Measurements from ENCODE around the gene IL1RN.

The IL1RN gene

DNA sequence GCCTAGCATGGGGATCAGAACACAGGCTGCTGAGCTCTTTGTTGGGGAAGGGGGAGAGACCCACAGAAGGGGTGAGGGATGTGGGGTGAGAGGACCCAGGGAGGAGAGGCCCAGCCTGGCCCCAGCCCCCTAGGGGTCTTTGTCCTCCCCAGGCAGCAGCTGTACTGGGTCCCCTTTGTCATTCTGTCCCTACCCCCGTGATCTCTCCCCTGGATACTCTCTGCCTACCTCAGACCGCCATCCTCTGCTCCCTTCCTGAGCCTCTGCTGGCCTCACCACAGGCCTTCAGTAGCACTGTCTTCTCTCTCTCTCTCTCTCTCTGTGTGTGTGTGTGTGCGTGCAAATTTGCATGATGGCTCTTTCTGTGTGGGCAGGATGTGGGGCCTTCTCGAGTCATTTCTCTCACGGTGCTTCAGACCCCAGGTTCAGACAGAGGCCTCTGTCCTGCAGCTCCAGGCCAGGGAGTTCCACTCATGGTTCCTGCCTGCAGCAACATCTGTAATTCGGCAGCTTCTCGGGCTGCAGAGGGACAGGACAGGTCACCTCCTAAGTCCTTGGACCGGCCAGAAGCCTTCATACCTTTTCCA lies 47.7 kb downstream of the IL1RN start:
- peak in 2 of 3 donors; percentile 28 to 29 for DNase-seq

DNA sequence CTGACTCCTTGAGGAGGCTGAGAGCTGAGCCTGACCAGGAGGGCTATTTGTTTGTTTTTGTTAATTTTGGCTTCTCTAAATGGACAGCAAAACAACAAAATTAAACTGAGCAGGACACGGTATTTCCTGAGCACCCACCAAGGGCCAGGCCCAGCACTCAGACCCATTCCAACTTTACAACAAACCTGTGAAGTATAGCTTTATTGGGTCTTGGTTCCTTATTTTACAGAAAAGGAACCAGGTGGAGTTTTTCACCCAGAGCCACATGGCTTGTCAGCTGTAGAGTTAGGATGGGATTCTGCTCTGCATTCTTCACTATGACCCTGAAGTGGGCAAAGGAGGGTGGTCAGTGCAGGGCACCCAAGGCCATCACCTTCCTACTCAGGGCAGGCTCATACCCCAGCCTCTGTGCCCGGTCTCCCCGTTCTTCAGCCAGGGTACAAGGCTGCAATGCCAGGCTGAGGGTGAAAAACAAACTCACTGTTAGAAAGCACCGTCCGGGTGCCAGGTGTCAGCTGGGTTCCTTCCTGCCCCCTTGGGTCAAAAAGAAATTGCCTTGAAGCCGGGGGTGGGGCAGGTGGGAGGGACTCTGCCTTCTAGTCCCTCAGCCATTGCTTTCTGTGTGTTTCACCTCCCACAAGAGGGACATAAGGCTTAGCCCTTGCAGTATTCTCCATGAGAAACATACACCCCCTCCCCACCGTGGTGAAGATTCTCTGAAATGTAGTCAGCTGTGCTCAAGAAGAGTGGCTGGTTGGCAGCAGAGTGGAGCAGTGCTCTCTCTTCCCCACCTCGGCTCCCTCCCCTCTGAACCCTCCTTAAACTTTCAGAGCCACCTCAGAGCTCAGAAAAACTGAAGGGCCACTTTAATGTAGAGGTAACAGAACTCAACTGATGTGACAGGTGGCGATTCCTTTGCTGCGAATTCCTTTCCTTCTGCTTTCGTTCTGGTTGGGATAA lies 48.6 kb downstream of the IL1RN start:
- no peak for DNase-seq

DNA sequence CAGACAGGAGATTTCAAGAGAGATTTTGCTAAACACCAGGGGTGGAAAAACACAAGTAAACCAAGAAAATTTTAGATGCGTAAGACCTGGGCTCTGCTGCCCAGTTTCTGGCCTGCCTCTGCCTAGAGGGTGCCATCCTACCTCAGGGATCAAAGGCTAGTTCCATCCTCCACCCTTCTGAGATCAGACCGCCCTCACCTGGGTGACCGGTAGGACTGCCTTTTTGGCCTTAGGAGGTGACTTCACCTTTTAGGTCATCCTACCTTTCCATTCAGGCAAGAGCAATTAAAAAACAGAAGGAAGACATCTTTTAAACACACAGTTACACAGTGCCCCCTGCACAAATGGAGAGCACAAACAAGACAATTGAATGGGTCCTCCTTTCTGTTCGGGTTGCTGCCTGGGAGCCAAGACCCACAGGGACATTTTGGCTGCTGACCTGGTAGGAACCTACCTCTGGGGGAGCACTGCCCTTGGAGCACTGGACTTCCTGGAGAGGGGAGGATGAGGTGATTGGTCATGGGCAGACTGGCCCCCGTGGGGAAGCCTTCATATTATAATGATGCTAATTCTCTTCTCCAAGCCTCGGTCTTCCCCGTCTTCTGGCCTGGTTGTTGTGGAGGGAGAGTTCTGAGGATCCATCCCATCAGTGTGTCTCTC lies 49.4 kb downstream of the IL1RN start:
- DNase-seq = no peak

DNA sequence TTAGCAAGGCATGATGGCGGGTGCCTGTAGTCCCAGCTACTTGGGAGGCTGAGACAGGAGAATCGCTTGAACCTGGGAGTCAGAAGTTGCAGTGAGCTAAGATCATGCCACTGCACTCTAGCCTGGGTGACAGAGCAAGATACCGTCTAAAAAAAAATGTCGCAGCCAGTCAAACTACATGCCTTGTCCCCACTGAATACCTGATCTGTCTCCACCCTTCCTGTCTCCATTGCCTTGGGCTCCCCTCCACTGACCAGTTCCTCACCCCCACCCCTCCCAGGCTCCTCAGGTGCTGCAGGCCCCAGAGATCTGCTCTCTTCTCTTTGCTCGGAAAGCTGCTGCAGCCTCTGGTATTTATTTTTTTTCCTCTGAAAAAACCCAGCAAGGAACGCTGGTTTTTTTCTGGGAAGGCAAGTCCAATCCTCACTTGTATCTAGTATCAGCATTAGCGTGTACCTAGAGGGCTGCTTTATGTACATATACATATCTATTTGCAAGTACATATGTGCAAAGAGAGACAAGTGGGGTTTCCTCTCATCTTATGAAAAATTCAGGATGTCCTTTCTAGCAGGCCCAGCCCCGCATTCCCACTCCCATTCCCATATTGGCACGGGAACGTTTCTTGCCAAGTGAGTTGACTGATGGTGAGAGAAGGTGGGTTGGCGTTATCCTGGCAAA lies 50.8 kb downstream of the IL1RN start:
- no peak for DNase-seq

DNA sequence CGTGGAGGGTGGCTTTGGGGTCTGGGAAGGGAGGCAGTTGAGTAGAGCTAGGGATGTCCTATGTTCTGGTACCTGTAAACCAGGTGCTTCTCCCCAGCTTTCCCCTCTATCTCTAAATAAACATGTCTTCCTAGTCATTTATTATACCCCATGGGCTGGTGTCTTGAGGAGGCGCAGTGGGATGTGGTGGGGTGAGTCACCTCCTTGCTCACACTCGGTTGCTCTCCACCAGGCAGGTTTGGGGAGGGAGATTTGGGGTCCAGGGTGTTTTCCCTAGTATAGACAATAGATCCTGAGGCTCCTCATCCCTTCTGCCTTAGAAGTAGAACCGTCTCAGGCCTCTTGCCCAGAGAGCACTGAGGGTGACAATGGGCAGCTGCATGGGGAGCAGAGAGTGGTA lies 51.5 kb downstream of the IL1RN start:
- DNase-seq = no peak

DNA sequence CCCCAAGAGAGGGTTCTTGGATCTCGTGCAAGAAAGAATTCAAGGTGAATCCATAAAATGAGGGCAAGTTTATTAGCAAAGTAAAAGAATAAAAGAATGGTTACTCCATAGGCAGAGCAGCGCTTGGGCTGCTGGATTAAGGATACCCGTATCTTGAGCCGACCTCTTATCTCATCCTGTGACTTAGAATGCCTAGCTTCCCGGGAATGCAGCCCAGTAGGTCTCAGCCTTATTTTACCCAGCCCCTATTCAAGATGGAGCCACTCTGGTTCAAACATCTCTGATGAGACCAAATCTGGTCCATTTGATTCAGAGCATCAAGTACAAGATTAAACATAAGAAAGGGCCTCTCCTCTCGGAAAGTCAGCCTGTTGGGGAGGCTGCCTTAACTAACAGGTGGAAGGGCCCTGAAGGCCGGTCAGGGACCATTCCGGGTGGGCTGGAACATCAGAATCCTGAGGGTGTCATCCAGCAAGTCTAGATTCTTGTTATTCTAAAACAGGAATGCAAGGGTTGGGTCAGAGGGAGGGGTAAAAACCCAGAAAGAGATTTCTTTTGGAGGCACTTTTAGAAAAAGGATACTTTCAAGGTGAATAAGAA lies 52.1 kb downstream of the IL1RN start:
- no peak for DNase-seq

DNA sequence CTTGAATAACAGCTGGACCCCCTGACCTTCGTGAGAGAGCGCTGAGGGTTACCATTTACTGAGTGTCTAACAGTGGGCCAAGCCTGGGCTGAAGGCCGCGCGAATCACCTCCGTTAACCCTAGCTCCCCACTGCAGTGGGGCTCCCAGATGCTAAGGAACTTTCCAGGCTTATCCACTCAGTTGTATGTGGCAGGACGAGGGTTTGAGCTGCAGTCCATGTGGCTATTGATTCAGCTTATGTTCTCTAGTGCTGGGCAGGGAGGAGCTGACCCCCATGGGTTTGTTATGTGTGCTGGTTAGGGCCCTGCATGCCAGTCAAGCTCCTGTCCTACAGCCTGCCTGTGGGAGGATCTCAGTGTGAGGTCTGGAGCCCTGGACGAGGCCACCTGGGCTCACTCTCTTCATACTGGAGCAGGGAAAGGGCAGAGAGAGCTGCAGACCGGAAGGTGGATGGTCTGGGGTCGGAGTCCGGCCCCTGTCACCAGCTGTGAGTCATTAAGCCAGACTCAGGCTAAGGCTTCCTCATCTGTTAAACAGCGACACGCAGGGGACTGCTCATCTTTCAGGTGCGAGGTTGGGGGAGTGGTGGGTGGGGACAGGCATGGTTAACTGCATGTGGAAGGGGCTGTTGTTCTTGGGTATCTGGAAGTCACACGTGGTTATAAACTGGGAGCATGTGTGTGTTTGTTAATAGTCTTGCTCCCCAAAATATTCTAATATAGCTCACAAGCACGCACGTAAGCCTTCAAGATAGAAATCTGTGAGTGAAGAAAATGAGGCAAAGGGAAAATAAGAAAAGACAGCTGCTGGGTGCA lies 52.9 kb downstream of the IL1RN start:
- DNase-seq = peak in 1 of 3 donors; percentile 28

DNA sequence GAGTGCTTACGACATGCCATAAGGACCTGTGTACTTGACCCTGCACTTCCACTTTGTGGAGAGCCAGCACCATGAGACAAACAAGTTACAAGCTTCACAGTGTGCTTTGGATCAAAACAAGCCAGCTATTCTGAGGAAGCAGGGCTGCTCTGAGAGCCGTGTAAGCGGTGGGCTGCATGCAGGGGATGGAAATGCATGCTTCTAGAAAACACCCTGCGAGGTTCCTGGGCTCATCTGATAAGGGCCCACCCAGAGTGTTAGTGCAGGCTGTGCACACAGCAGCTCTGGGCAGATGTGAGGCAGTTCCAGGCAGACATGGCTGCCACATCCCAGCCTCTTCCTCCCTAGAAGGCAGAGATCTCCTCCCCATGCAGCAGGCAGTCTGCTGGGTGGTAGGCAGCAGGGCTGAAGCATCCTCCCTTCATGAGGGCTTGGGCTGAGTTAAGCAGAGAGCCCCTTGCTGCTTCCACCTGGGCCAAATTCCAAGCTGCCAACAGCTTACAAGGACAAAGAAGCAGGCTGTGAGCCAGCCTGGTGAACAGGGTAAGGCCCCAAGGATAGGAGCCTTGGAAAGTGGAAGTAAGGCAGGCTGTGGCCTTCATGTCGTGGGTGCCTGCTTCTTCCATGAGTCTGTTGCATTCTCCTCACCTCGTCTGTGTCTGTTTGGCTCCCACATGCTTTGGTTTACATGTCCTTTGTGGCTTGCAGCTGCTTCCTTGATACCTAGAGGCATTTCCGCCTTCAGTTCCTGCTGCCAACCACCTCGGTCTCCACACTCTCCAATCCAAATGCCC lies 54.1 kb downstream of the IL1RN start:
- DNase-seq = peak; percentile 47 to 59 (median 48)

DNA sequence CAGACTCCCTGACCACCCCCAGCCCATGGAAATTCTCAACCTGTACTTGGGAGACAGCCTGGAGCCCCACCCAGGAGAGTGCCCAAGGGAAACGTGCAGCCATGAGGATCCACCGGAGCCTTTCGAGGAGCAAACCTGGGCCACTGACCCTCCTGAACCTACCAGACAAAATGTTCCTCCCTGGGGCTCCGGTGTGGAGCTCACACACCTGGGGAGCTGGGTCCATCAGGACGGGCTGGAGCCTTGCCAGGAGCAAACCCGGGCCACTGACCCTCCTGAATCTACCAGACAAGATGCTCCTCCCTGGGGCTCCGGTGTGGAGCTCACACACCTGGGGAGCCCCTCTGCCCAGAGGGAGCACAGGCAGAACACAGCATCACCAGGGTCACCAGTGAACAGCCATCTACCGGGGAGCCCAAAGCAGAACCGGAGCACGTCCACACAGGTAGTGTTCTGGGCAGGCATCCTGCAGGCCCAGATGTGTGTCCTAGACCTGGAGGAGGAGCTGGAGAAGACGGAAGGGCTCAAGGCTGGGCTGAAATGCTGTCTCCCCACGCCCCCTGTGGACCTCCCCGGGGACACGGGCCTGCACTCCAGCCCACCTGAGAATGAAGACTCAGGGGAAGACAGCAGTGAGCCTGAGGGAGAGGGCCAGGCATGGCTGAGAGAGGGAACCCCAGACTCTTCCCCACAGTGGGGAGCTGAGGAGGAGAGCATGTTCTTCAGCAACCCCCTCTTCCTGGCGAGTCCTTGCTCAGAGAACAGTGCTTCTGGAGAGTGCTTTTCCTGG lies 55.3 kb downstream of the IL1RN start:
- DNase-seq = no peak

DNA sequence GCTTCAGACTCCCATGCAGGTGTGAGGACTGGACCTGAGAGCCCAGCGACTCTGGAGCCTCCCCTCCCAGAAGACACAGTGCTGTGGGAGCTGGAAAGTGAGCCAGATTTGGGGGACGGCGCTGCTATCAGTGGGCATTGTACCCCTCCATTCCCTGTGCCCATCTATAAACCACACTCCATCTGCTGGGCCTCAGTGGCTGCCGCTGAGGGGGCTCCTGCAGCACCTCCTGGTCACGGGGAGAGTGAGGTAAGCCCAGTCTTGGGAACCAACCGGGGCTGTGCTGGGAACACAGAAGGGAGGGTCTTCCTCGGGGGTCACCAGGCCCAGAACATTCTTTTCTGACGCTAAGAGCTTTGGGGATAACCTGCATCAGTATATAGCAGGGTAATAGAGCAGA lies 55.9 kb downstream of the IL1RN start:
- no peak for DNase-seq

Measured in suppressor macrophage treated with lipopolysaccharide for 1 hour (primary cell).